ENCODE measurements around the gene ROPN1. TPM values are rescaled to one million over a fixed set of nuclear protein-coding genes. Genes with fewer than 3 reads are reported as not detected.
A peak's percentile ranks its signal among the peaks of the same experiment; 100 is the strongest.

Gene ROPN1
- total and polyA plus RNA-seq, 2 of the 4 experiments (the other 2 are of a cell fraction), result 0.03 to 0.18 TPM

DNA sequence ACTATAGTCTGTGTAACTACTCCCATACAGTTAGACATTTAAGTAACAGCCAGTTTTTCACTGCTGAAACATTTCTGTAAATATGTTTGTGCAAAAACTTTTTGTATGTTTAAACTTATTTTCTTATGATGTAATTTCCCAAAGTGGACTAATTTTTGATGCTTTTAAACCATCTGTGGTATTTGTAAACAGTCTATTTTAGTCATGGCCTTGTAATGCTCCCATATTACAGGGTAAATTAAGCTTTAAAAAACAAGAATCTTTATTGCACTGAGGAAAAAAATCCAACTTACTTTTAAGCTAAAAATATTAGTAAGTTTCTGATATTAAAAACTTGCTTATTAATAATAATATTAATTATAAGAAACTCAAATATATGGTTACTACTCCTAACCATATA, 44.4 kb downstream of the ROPN1 start:
- Histone ChIP-seq H3K4ac (ENCODE audit: low read depth, low read length) (no peak overlapping the region), H3K14ac (replicated peaks; ENCODE audit: low read depth, low read length) (no peak overlapping the region), H4K8ac (ENCODE audit: low read depth in 2 of 2, low read length in 2 of 2) (no peak overlapping the region), H4K91ac (ENCODE audit: insufficient read depth, low read depth, low read length) (no peak overlapping the region), H2BK15ac (ENCODE audit: low read depth, low read length) (no peak overlapping the region), H3K79me1 (ENCODE audit: low read depth in 1 of 2, low read length in 2 of 2) (peaks cover 13 to 26% of the 10 kb centered on the region in 2 experiments), H3K4me1 (ENCODE audit: control insufficient read depth, insufficient read depth, low read length) (peaks cover 8% of the 10 kb centered on the region; the same call in 1 of the 2 replicates), H3K27ac (ENCODE audit: insufficient read depth, low read length) (no peak overlapping the region), H4K20me1 (ENCODE audit: insufficient read depth, low read length) (no peaks in the 10 kb centered on the region), H3K27me3 (ENCODE audit: control insufficient read depth, insufficient read depth, low read length) (no peaks in the 10 kb centered on the region), H3K36me3 (ENCODE audit: control insufficient read depth, insufficient read depth, low read length) (peaks cover 34% of the 10 kb centered on the region), H3K9me1 (ENCODE audit: insufficient read depth, low read length) (no peaks in the 10 kb centered on the region), H2AK9ac (replicated peaks; ENCODE audit: low read depth, low read length, poor library complexity) (no peak overlapping the region), H2BK120ac (ENCODE audit: low read depth, low read length) (no peak overlapping the region), H3K9me3 (ENCODE audit: control insufficient read depth, insufficient read depth, low read length) (no peaks in the 10 kb centered on the region), H4K5ac (ENCODE audit: low read depth, low read length) (no peak overlapping the region), H2BK20ac (ENCODE audit: low read depth, low read length) (no peak overlapping the region), H3K4me2 (ENCODE audit: low read depth, low read length) (no peak overlapping the region), H3K4me3 (ENCODE audit: insufficient read depth, low read depth, low read length) (no peak overlapping the region), H2BK5ac (ENCODE audit: low read depth, low read length, poor library complexity, severe bottlenecking) (no peak overlapping the region), H2AFZ (replicated peaks; ENCODE audit: low read length, poor library complexity) (no peak overlapping the region), H3K18ac (ENCODE audit: low read depth, low read length) (no peak overlapping the region), H3K23ac (ENCODE audit: low read depth, low read length) (no peak overlapping the region), H2AK5ac (ENCODE audit: low read depth, low read length) (no peak overlapping the region), H3K56ac (ENCODE audit: extremely low read depth, insufficient read depth, low read length) (no peak overlapping the region), H3K9ac (ENCODE audit: low read depth, low read length) (no peak overlapping the region)
- ChIA-PET CTCF (no interaction called here), POLR2A (ENCODE audit: unreplicated experiment) (no interaction called here)
- TF ChIP-seq, protein P1, sequence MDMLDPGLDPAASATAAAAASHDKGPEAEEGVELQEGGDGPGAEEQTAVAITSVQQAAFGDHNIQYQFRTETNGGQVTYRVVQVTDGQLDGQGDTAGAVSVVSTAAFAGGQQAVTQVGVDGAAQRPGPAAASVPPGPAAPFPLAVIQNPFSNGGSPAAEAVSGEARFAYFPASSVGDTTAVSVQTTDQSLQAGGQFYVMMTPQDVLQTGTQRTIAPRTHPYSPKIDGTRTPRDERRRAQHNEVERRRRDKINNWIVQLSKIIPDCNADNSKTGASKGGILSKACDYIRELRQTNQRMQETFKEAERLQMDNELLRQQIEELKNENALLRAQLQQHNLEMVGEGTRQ (IDR thresholded peaks at IDR 0.05; ENCODE audit: low read depth, low read length), result no peak
- TF ChIP-seq, protein P2, sequence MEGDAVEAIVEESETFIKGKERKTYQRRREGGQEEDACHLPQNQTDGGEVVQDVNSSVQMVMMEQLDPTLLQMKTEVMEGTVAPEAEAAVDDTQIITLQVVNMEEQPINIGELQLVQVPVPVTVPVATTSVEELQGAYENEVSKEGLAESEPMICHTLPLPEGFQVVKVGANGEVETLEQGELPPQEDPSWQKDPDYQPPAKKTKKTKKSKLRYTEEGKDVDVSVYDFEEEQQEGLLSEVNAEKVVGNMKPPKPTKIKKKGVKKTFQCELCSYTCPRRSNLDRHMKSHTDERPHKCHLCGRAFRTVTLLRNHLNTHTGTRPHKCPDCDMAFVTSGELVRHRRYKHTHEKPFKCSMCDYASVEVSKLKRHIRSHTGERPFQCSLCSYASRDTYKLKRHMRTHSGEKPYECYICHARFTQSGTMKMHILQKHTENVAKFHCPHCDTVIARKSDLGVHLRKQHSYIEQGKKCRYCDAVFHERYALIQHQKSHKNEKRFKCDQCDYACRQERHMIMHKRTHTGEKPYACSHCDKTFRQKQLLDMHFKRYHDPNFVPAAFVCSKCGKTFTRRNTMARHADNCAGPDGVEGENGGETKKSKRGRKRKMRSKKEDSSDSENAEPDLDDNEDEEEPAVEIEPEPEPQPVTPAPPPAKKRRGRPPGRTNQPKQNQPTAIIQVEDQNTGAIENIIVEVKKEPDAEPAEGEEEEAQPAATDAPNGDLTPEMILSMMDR (conservative IDR thresholded peaks at IDR 0.05; ENCODE audit: low read depth, low read length), result no peak
- no peak for TF ChIP-seq NFE2L2 (IDR thresholded peaks at IDR 0.05; ENCODE audit: low read depth, low read length)
- TF ChIP-seq, protein P3, sequence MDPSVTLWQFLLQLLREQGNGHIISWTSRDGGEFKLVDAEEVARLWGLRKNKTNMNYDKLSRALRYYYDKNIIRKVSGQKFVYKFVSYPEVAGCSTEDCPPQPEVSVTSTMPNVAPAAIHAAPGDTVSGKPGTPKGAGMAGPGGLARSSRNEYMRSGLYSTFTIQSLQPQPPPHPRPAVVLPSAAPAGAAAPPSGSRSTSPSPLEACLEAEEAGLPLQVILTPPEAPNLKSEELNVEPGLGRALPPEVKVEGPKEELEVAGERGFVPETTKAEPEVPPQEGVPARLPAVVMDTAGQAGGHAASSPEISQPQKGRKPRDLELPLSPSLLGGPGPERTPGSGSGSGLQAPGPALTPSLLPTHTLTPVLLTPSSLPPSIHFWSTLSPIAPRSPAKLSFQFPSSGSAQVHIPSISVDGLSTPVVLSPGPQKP (IDR thresholded peaks at IDR 0.05; ENCODE audit: borderline replicate concordance, low read depth, low read length), result no peak
- no peak for TF ChIP-seq RFX5 (IDR thresholded peaks at IDR 0.05; ENCODE audit: low read depth, low read length)
- TF ChIP-seq RCOR1 (IDR thresholded peaks at IDR 0.05; ENCODE audit: insufficient replicate concordance, low read length), result no peak
- TF ChIP-seq MXI1 (IDR thresholded peaks at IDR 0.05; ENCODE audit: borderline replicate concordance, low read depth, low read length), result no peak
- no peak for TF ChIP-seq FOS (IDR thresholded peaks at IDR 0.05; ENCODE audit: low read depth, low read length)
- TF ChIP-seq POLR2A (IDR thresholded peaks at IDR 0.05; ENCODE audit: low read depth, low read length), result no peak
- TF ChIP-seq MAZ (IDR thresholded peaks at IDR 0.05; ENCODE audit: borderline replicate concordance, low read depth, low read length), result no peak
- TF ChIP-seq CEBPB (IDR thresholded peaks at IDR 0.05; ENCODE audit: low read depth, low read length), result no peak
- no peak for TF ChIP-seq RAD21 (IDR thresholded peaks at IDR 0.05; ENCODE audit: low read length)
- no peak for TF ChIP-seq BHLHE40 (IDR thresholded peaks at IDR 0.05; ENCODE audit: low read depth, low read length)
- no peak for TF ChIP-seq SMC3 (IDR thresholded peaks at IDR 0.05; ENCODE audit: low read depth, low read length)
- in situ Hi-C loops (cut with MboI; ENCODE audit: low sequenced_read_pairs), result no loop called here
- dilution Hi-C loops (cut with HindIII; ENCODE audit: low sequenced_read_pairs, unreplicated experiment), result no loop called here
- DNase-seq (peak; percentile 42), ATAC-seq (ENCODE audit: low read depth) (peak; percentile 50)
- BruUV-seq (replicated peaks), result no TSS peak
- intact Hi-C loops (cut with micrococcal nuclease), result no loop called here

Measured in IMR-90 (cell line).